Muscle layer of colon (tissue), 2 donors: ENCODE data around the gene PPFIBP2.
A peak's percentile ranks its signal among the peaks of the same experiment; 100 is the strongest.
"Not testable (repeated sequence)": the region's sequence is repeated elsewhere in the genome, so short reads cannot be mapped to it uniquely, and the experiment has no call there.

Experiments
- H3K27ac ChIP-seq: one replicate; pipeline ENCODE4 v1.7.0; 2013; ENCODE audit warnings: low read depth, mild to moderate bottlenecking, low read length, moderate library complexity
- H3K27me3 ChIP-seq, 2 donors: one replicate each; pipeline ENCODE4 v1.7.0; 2013; ENCODE audit warnings: low read length in 2 of 2, mild to moderate bottlenecking in 2 of 2; ENCODE audit not compliant: insufficient read depth in 2 of 2, control insufficient read depth in 1 of 2
- H3K36me3 ChIP-seq: one replicate; pipeline ENCODE4 v1.7.0; 2013; ENCODE audit warnings: mild to moderate bottlenecking, low read length; ENCODE audit not compliant: insufficient read depth
- H3K4me1 ChIP-seq: one replicate; pipeline ENCODE4 v1.7.0; 2013; ENCODE audit warnings: mild to moderate bottlenecking, low read length; ENCODE audit not compliant: insufficient read depth
- H3K4me3 ChIP-seq, 2 donors: one replicate each; pipeline ENCODE4 v1.7.0; 2013; ENCODE audit warnings: low read length in 2 of 2, low read depth in 1 of 2, mild to moderate bottlenecking in 1 of 2, moderate library complexity in 1 of 2
- H3K9ac ChIP-seq: one replicate; pipeline ENCODE4 v1.7.0; 2013; ENCODE audit warnings: low read length
- H3K9me3 ChIP-seq: one replicate; pipeline ENCODE4 v1.7.0; 2013; ENCODE audit warnings: mild to moderate bottlenecking, low read length
- donor health status: abdominal sarcoma.
- donor health status: Adenocarcinoma of cecum.

PPFIBP2 gene

DNA sequence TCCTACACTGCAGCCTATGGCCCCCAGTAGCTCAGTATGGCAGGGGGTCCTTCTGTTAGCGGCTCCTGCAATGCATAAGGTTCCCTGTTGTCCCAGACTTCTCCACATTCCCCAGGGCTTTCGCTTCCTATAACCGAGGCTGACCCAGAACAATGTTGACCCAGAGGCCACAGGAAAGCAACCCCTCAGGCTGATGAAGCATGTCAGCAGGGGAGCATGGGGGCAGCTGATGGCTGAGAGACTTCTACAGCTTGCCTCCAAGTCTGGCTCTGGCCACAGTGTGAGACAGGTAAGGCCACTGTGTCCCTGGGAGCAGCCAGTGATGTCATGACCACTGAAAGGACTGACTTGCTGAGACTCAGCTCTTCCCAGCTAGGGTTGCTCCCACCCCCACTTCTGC is 12.5 kb upstream of the PPFIBP2 start:
- Histone ChIP-seq H3K4me3 (no peak overlapping the region), H3K27me3 (no peaks in the 10 kb centered on the region), H3K36me3 (no peaks in the 10 kb centered on the region), H3K27ac (no peak overlapping the region), H3K4me1 (no peaks in the 10 kb centered on the region), H3K9me3 (no peaks in the 10 kb centered on the region), H3K9ac (no peak overlapping the region)

DNA sequence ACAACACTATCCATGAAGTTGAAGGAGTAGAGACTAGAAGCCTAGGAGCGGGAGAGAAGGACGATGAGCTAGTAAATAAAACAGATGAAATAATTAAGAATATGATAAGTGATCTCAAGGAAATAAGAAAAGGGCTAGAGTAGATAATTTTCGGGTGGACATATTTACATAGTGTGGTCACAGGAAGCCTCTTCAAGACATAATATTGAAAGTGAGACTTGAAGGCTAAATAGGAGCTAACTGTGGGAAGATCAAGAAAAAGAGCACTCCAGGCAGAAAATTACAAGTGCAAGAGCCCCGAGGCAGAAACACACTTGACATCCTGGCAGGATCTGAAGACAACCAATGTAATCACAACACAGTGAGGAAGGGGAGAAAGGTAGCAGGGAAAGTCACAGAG is 11.9 kb upstream of the PPFIBP2 start:
- H3K9me3 ChIP-seq: no peaks in the 10 kb centered on the region
- no peak overlapping the region for H3K27ac ChIP-seq
- H3K9ac ChIP-seq: no peak overlapping the region
- no peaks in the 10 kb centered on the region for H3K27me3 ChIP-seq
- H3K4me3 ChIP-seq: no peak overlapping the region
- no peaks in the 10 kb centered on the region for H3K4me1 ChIP-seq
- no peaks in the 10 kb centered on the region for H3K36me3 ChIP-seq

DNA sequence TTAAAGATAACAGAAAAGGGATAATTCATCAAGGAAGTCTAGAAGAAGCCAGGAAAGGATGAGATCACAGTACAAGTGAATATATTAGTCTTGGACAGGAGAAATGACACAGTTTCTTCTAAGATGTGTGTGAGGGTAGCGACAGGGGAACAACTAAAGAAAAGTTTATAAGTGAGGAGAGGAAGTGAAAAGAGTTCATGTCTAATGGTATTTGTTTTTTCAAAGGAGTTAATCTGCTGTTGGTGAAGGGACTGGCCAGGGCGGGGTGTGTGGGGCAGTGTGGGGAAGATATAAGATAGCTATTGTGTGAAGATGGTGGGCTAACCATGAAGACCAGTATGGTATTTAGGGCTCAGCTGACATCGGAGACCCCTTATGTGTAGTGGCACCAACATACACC is 7.6 kb upstream of the PPFIBP2 start:
- H3K9ac ChIP-seq: no peak overlapping the region
- no peaks in the 10 kb centered on the region for H3K36me3 ChIP-seq
- H3K4me3 ChIP-seq: no peak overlapping the region
- H3K27ac ChIP-seq: no peak overlapping the region
- no peaks in the 10 kb centered on the region for H3K9me3 ChIP-seq
- H3K4me1 ChIP-seq: no peaks in the 10 kb centered on the region
- H3K27me3 ChIP-seq: no peaks in the 10 kb centered on the region

DNA sequence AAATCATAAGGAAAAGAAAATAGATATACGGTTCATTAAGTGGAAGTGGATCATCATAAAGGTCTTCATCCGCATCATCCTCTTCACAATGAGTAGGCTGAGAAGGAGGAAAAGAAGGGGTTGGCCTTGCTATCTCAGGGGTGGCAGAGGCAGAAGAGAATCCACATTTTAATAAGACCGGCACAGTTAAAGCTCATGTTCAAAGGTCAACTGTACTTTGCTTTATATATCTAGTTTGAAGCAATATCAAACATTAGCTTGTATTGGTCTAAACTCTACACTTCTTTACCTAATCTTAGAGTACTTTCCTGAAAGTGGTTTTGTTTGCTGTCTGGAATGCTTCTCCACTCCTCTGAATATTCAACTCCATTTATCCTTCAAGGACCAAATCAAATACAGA is 5.7 kb upstream of the PPFIBP2 start:
- H3K4me3 ChIP-seq: no peak overlapping the region
- no peak overlapping the region for H3K27ac ChIP-seq
- peaks cover 18% of the 10 kb centered on the region for H3K4me1 ChIP-seq
- H3K9ac ChIP-seq: no peak overlapping the region
- H3K9me3 ChIP-seq: no peaks in the 10 kb centered on the region
- H3K36me3 ChIP-seq: no peaks in the 10 kb centered on the region
- no peaks in the 10 kb centered on the region for H3K27me3 ChIP-seq

DNA sequence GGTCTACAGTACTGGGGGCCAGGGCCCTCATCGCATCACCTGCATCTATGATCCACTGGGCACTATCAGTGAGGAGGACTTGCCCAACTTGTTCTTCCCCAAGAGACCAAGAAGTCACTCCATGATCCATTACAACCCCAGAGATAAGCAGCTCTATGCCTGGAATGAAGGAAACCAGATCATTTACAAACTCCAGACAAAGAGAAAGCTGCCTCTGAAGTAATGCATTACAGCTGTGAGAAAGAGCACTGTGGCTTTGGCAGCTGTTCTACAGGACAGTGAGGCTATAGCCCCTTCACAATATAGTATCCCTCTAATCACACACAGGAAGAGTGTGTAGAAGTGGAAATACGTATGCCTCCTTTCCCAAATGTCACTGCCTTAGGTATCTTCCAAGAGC is 3.8 kb upstream of the PPFIBP2 start:
- H3K27ac ChIP-seq: no peak overlapping the region
- no peaks in the 10 kb centered on the region for H3K36me3 ChIP-seq
- H3K9me3 ChIP-seq: no peaks in the 10 kb centered on the region
- H3K27me3 ChIP-seq: no peaks in the 10 kb centered on the region
- H3K4me1 ChIP-seq: peaks cover 18% of the 10 kb centered on the region
- no peak overlapping the region for H3K9ac ChIP-seq
- no peak overlapping the region for H3K4me3 ChIP-seq

DNA sequence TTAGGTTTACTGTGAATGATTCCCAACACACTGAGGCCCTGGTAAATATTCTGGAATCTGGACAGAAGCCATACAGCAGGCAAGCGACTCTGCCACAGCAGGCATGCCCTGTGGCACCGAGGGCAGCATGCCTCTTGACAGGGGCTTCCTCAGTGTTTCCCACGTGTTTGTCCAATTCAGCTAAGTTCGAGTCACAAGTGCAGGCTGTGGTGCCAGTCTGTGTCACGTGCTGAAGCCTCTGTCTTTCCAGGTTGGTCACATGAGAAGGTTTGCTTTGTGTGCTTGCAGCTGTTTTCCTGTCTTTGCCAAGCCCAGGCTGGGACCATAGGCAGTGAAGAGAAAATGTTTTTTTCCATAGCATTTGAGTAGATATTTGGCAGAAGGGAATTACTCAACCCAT is 2.4 kb upstream of the PPFIBP2 start:
- Histone ChIP-seq H3K9ac (no peak overlapping the region), H3K9me3 (no peaks in the 10 kb centered on the region), H3K27ac (no peak overlapping the region), H3K4me1 (peaks cover 18% of the 10 kb centered on the region), H3K27me3 (no peaks in the 10 kb centered on the region), H3K36me3 (no peaks in the 10 kb centered on the region), H3K4me3 (no peak overlapping the region)

DNA sequence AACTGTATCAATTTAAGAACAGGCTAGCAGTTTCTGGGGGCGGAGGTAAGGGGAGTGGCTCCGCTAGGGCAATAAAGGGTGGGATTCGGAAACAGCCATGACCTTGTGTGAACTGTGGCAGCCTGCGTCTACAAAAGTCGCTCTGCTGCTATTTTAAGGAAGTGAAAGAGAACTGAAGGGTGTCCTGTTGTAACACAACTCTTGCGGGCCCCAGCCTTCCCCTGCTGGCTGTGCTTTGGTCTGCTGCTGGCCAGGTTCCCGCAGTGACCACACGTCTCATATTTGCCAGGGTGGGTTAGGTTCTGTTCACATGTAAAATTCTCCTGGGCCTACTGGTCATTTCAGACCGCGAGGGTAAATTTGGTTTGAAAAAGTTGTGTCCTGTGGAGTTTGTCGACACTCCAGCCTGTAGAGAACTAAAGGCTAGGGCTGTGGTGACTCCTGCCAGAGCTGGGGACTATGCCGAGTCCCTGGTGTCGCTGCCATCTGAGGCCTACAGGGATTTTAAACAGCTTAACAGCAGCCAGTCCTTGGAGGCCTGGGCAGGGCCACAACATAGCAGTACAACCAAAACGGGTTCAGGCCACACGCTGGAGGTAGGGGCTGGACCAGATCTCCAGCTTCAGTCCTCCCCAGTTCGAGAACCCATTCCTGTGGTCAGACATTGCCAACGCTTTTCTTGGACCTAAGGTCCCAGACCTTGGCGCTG is 1.1 kb upstream of the PPFIBP2 start:
- peaks cover 18% of the 10 kb centered on the region for H3K4me1 ChIP-seq

DNA sequence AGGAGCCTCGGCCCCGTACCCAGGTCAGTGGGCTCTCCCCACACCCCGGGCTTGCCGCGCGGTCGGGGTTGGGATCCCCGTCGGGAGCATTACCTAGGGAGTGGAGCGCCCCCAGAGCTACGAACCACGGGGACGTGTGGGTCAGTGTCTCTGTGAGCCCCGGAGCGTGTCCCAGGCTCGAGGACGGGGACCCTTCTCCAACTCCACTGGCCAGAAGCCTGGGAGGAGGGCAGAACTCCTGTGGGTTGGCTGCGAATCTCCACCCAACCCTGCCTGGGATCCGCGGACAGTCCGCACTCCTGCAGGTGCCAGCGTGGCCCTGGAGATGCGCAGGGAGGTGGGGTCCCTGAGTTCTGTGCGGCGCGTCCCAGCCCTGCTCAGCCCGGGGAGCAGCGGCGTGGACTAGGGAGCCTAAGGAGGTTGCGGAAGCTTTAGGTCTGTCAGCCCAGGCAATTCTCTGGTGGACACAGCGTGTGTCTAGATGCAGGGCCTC is 346 bp downstream of the PPFIBP2 start:
- Histone ChIP-seq H3K4me1 (peaks cover 18% of the 10 kb centered on the region), H3K27me3 (no peaks in the 10 kb centered on the region), H3K9ac (peak overlapping the region; percentile 47), H3K36me3 (no peaks in the 10 kb centered on the region), H3K27ac (peak overlapping the region; percentile 74), H3K4me3 (peak overlapping the region; percentile 84 to 98), H3K9me3 (no peaks in the 10 kb centered on the region)

More for the DNA sequence above, 1.1 kb upstream of the PPFIBP2 start:
- H3K9me3 ChIP-seq: no peaks in the 10 kb centered on the region
- H3K36me3 ChIP-seq: no peaks in the 10 kb centered on the region
- H3K4me3 ChIP-seq: peak overlapping the region; percentile 84 to 98
- peak overlapping the region; percentile 47 for H3K9ac ChIP-seq
- no peaks in the 10 kb centered on the region for H3K27me3 ChIP-seq
- H3K27ac ChIP-seq: peak overlapping the region; percentile 74

DNA sequence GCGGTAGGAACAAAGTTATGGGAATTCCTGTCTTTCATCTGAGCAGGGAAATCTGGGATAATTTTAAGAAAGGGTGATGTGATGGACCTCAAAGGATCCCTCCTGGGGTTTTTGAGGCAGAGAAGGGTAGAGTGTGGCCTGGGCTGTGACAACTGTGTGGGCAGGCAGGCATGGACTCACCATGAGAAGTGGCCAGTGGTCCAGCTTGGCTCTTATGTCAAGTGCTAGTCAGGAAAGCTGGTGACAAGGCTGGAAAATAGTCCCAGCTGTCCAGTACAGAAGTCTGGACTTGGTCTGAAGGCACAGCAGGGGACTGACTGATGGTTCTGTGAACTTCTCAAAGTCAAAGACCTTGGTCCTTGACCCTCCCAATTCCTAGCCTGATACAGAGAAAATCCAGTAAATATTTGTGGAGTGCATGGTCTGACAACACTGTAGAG is 1.7 kb downstream of the PPFIBP2 start:
- H3K36me3 ChIP-seq: no peaks in the 10 kb centered on the region
- H3K9ac ChIP-seq: no peak overlapping the region
- H3K4me1 ChIP-seq: peaks cover 18% of the 10 kb centered on the region
- no peak overlapping the region for H3K4me3 ChIP-seq
- no peak overlapping the region for H3K27ac ChIP-seq
- no peaks in the 10 kb centered on the region for H3K27me3 ChIP-seq
- no peaks in the 10 kb centered on the region for H3K9me3 ChIP-seq

DNA sequence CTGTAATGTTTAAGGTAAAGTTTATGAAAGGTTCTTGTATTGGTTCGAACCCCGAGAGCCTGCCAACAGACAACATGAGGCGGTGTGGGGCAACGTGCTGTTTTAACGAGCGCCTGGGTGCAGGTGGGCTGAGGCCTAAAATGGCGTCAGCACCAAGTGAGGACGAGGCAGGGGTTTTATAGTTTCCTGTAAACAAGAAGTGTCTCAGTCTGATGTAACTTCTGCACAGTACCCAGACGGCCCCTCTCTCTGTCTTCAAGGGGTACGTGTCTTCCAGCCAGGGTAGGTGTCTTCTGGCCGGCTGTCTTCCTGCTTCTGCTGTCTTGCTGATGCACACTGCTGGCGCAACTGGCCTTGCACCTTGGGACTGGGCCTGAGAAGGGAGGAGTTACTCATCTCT is 2.7 kb downstream of the PPFIBP2 start:
- Histone ChIP-seq H3K27me3 (no peaks in the 10 kb centered on the region), H3K4me3 (no peak overlapping the region), H3K9ac (no peak overlapping the region), H3K27ac (no peak overlapping the region), H3K4me1 (peaks cover 16% of the 10 kb centered on the region), H3K36me3 (no peaks in the 10 kb centered on the region), H3K9me3 (no peaks in the 10 kb centered on the region)

DNA sequence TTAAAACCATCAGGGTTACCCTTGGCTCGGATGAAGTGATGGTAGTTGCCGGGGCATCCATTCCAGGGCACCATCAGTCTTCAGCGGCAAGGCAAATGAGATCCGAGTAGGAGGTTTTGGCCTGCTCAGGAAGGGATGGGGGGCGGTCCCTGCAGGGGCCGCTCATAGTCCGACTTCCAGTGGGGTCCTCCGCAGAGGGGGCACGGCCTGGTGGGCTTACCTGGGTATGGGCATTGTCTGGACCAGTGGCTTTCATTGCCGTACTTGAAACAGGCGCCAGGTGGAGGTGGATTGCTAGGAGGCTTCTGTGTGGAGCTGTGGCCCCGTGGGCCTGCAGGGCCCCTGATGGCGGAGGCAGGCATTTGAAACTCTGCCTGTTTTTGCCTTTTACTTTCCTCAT is 3.9 kb downstream of the PPFIBP2 start:
- not testable (repeated sequence) for H3K4me1 ChIP-seq, H3K4me3 ChIP-seq, H3K9ac ChIP-seq, H3K36me3 ChIP-seq, H3K9me3 ChIP-seq, H3K27ac ChIP-seq, H3K27me3 ChIP-seq
